Raji (cell line): ENCODE measurements around the gene OFD1.

Experiments used
- POLR2A ChIP-seq: IDR thresholded peaks from 2 replicates; pipeline ENCODE4 v1.6.1; 2011; ENCODE audit warnings: low read depth, low read length, control low read depth; ENCODE audit not compliant: insufficient read depth

Gene OFD1

GRCh38 chrX:13761606-13762414 is 27.3 kb downstream of the OFD1 start:
- no peak for TF ChIP-seq POLR2A

GRCh38 chrX:13763489-13763888 is 28.9 kb downstream of the OFD1 start:
- no peak for TF ChIP-seq POLR2A

DNA sequence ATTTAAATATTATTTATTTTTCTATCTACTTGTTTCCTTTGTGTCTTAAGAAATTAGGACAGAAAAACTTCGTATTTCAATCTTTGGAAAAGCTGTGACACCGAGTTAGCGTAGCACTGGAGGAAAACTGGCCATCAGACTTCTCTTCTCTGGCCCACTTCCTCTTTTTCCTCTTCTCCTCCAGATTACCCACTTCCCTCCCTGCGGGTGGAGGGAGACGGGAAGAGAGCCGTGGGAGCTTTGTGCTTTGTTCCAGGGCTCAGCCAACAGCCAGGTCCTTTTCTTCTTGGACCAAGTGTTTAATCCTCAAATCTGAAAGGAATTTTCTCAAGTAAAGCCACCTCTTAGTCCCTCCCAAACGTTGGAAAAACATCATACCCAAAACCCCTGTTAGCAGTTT is 29.7 kb downstream of the OFD1 start:
- no peak for TF ChIP-seq POLR2A

DNA sequence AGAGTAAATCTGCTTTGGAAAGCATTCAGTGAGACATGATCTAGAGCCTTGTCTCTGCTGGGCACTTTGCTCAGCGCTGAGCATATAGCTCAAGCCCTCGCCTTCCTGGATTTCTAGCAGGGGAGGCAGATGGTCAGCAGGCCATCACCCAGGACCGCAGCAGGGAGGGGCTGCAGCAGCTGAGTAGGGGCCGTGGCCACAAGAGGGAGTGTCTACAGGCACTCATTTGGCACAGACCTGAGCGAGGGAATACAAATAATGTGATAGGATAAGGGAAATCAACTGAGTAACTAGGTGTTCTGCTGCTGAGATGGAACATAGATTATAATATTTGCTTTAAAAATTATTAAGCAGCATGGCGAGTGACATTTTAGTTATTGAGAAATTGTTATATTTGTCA is 30.2 kb downstream of the OFD1 start:
- no peak for TF ChIP-seq POLR2A

DNA sequence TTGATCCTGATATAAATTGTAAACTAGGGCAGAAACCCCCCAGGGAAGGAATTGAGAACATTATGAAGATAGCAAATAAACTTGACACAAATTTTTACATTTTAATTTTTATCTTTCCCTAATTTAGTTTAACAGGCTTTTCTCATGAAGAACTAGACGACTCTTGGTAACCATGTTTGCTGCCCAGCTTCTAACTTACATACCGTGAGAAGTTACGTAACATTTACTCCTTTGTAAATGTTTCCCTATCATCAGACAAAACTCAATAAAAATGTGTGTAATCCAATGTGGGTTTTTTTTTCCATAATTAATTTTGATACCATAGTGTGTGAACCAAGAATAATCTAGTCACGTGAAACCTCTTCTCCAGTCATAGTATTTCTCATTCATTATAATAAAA is 34.4 kb downstream of the OFD1 start:
- no peak for TF ChIP-seq POLR2A

- no peak for TF ChIP-seq POLR2A
These were observed 35.5 kb downstream of the OFD1 start for GRCh38 chrX:13770013-13770535.

DNA sequence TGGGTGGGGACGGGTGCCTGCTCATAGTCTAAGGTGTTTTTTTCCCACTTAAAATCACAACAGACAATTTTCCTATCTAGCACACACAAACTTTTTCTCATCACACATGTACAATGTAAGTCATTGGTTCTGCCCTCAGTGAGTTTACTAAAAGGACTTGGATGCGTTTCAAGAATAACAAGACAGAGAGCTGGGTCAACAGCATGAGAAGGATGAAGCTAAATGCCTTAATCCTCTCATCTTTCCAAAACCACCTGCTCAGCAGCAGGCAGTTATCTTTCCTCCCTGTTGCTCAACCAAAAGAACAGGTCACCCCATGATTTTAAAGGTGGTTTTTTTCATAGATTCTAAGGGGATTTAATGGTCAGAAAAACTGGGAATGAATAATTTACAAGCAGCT is 40.1 kb downstream of the OFD1 start:
- no peak for TF ChIP-seq POLR2A

GRCh38 chrX:13775837-13776236 is 41.3 kb downstream of the OFD1 start:
- TF ChIP-seq POLR2A = no peak

DNA sequence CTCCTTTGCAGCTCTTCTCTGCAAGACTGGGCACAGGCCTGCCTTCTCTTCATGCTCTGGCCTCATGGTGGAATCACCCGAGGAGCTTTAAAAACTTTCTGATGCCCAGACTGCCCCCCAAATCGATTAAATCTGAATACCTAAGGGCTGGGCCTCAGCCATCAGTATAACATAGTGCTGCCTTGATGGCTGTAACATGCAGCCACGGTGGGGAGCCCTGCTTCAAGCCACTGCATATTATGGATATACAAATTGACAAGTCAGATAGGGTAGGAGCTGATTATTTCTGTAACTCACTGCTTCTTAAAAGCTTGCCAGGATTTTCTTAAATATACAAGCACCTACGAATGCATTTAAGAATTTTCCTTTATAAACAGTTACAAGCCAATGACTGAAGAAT is 41.8 kb downstream of the OFD1 start:
- TF ChIP-seq POLR2A = no peak

GRCh38 chrX:13778916-13779315 is 44.4 kb downstream of the OFD1 start:
- TF ChIP-seq POLR2A = no peak

GRCh38 chrX:13780868-13781427 is 46.4 kb downstream of the OFD1 start:
- TF ChIP-seq POLR2A = no peak

GRCh38 chrX:13786048-13786447 is 51.5 kb downstream of the OFD1 start:
- TF ChIP-seq POLR2A = no peak

DNA sequence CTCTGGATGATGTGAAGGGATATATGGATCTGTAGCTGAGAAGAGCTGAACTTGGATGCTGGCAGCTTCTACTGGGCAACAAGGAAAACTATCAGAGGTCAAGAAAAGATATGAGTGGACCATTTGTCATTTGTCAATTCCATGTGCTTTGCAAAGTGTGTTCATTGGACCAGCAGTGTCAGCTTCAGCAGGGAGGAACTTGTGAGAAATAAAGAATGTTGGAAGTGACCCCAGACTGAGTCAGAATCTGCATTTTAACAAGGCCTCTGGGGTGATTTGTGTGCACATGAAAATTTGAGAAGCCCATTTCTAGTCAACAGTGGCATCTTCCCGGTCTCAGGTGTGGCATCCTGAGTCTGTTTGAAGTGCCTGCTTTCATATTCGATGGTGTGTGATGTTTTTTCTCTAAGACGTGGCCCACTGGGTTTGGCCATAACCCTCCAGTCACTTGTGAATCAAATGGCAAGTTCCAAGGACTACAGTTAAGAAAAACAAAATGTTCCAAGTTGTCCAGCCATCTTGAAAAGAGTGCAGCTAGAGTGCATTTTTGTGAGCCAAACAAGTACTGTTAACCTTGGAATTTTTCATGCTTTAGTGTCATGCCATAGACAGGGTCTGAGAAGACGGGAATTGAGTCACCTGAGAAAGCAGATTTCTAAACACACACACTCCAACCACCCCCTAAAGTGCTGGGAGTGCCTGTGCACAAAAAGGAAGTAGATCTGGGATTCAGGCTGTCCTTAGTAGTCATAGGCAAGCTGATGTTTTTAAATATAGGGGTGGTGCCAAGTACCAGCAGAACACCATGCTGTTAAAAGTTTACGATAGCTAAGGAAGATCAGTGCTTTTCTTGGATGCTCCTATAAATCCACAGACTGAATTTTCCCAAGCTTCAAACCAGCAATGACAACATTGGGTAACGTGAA is 55.9 kb downstream of the OFD1 start:
- no peak for TF ChIP-seq POLR2A

DNA sequence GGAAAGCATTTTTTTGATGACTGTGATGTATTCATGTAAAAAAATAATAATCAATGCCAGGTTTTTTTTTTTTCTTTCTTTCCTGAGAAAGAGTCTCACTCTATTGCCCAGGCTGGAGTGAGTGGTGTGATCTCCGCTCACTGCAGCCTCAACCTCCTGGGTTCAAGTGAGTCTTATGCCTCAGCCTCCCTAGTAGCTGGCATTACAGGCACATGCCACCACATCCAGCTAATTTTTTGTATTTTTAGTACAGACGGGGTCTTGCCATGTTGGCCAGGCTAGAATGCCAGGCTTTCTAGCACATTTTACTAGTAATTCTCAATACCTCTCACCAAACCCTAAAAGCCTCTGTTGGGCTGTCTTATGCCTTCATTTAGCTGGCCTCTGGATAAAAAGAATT is 56.6 kb downstream of the OFD1 start:
- TF ChIP-seq POLR2A = no peak

DNA sequence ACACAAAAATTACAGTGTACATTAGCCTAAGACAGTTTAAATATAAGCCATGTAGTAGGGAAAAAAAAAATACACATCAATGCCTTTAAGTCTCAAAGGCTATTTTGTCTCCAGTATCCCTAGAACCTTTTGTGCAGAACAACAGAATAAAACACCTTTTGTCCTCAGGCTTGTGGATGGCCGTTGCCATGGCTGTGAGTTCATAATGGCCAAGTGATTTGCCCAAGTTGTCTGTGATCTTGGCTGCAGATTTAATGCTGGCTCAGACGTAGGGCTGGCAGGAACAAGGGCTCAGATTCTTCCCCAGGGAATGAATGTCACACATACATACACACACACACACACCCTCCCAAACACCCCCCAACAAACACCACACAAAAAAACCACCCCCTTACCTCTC is 57.0 kb downstream of the OFD1 start:
- TF ChIP-seq POLR2A = no peak

- TF ChIP-seq POLR2A = no peak
These were observed 59.3 kb downstream of the OFD1 start for GRCh38 chrX:13793897-13794296.

GRCh38 chrX:13794417-13794816 is 59.9 kb downstream of the OFD1 start:
- TF ChIP-seq POLR2A = no peak
